Uterine smooth muscle cell (primary cell): Measurements from ENCODE around the gene ARHGEF37. TPM values are rescaled to one million over a fixed set of nuclear protein-coding genes. Genes with fewer than 3 reads are reported as not detected.

Experiments used
- total RNA-seq: library from RNA; depleted of rRNA; stranded (reverse); fragments of >200 nt; gene quantifications from 2 replicates; pipeline ENCODE4 v1.2.3, GENCODE V29; 2014

ARHGEF37 gene
- 0.66 and 1.5 TPM in 2 replicates for total RNA-seq

GRCh38 chr5:149581192-149581861 lies at the start of gene ARHGEF37:
Gene ARHGEF37 (plus strand): TSS chr5:149581498. CDS start chr5:149597770, 16,272 bp downstream.

GRCh38 chr5:149551227-149552037 lies 29.9 kb upstream of the ARHGEF37 start, which contains the start of gene CSNK1A1:
Gene CSNK1A1 (minus strand): TSS chr5:149551439. CDS start chr5:149550964, 475 bp downstream.

Other genes starting within 250 kb of the ARHGEF37 start
- 31.9 and 36.7 TPM in 2 replicates for gene GRPEL2, start 236.0 kb upstream of the ARHGEF37 start, total RNA-seq
- gene PCYOX1L, start 223.5 kb upstream of the ARHGEF37 start, total RNA-seq, result 5.4 and 9.7 TPM in 2 replicates
- gene IL17B, start 202.2 kb upstream of the ARHGEF37 start, total RNA-seq, result 0.22 TPM in 1 of 2 replicates, not detected in the other
- 554 and 558 TPM in 2 replicates for gene CSNK1A1, start 30.1 kb upstream of the ARHGEF37 start, total RNA-seq
- gene PPARGC1B, start 148.8 kb downstream of the ARHGEF37 start, total RNA-seq, result 0.87 and 0.89 TPM in 2 replicates